ENCODE measurements around the gene COMMD6. TPM values are rescaled to one million over a fixed set of nuclear protein-coding genes. Genes with fewer than 3 reads are reported as not detected.

Gene COMMD6
- total RNA-seq, 2 donors from 2014 or later, result 6.3 to 286 TPM

- Histone ChIP-seq H3K27me3 (no peaks in the 10 kb centered on the region), H3K36me3 (replicated peaks in 1 of 2; ENCODE audit: insufficient read depth in 1 of 2, low read depth in 2 of 2) (no peaks in the 10 kb centered on the region), H3K9me3 (no peaks in the 10 kb centered on the region), H3K27ac (peak within 1 kb of the TSS; percentile 72 to 86 (median 83)), H3K4me1 (peaks cover 25% of the 10 kb centered on the region), H3K4me3 (peak within 1 kb of the TSS; percentile 49 to 98)
- 0 to 1% methylated on average over 44 to 55 of the region's 58 CpGs for WGBS, 2 donors
- intact Hi-C loops (cut with DNase I), result loop anchor here (5.0 kb wide), 1 partner anchor 110 kb away; no protein-coding TSS in a partner anchor
- ATAC-seq (peak; percentile 87), DNase-seq (peak; percentile 83 to 89 (median 86))
- TF ChIP-seq POLR2A (IDR thresholded peaks at IDR 0.05), result peak; percentile 40 to 68 (median 67)
- TF ChIP-seq CTCF (IDR thresholded peaks at IDR 0.05), result peak; percentile 81 to 93 (median 91)
Measured at GRCh38 chr13:75482070-75482819, 55.4 kb downstream of the COMMD6 start, which contains the start of gene TBC1D4. TSS of gene TBC1D4 (minus strand) at chr13:75482169. CDS start at chr13:75481767, 402 bp downstream.

GRCh38 chr13:75481176-75482069 is 56.2 kb downstream of the COMMD6 start:
- peak overlapping the region; percentile 72 to 86 (median 83) for H3K27ac ChIP-seq

GRCh38 chr13:75480671-75481175 is 56.9 kb downstream of the COMMD6 start:
- Histone ChIP-seq H3K4me1 (peaks cover 25% of the 10 kb centered on the region), H3K9me3 (no peaks in the 10 kb centered on the region), H3K4me3 (peak overlapping the region; percentile 49 to 98), H3K36me3 (replicated peaks in 1 of 2; ENCODE audit: insufficient read depth in 1 of 2, low read depth in 2 of 2) (no peaks in the 10 kb centered on the region), H3K27me3 (no peaks in the 10 kb centered on the region), H3K27ac (peak overlapping the region; percentile 72 to 86 (median 83))
- intact Hi-C loops (cut with DNase I), result loop anchor here (5.0 kb wide), 1 partner anchor 108 kb away; no protein-coding TSS in a partner anchor
- TF ChIP-seq POLR2A (IDR thresholded peaks at IDR 0.05) (peak in 2 of 3 donors; percentile 72 to 74), CTCF (IDR thresholded peaks at IDR 0.05) (no peak)
- ATAC-seq (peak; percentile 51), DNase-seq (peak; percentile 80 to 88 (median 84))
- WGBS, 2 donors, result 0 to 1% methylated on average over 20 to 48 of the region's 48 CpGs

More at GRCh38 chr13:75481176-75482069, 56.2 kb downstream of the COMMD6 start:
- WGBS, 2 donors, result 0% methylated on average over 95 of the region's 100 CpGs; no CpG with 5 or more reads in 1 of the 2 donors
- no peak for TF ChIP-seq POLR2A (IDR thresholded peaks at IDR 0.05)
- TF ChIP-seq CTCF (IDR thresholded peaks at IDR 0.05), result peak in 1 of 7 experiments; percentile 1
- DNase-seq (peak; percentile 34 to 54 (median 38)), ATAC-seq (peak; percentile 38)
- intact Hi-C loops (cut with DNase I), result loop anchor here (5.0 kb wide), 1 partner anchor 109 kb away; no protein-coding TSS in a partner anchor
- Histone ChIP-seq H3K4me1 (peaks cover 25% of the 10 kb centered on the region), H3K4me3 (peak overlapping the region; percentile 49 to 98), H3K27me3 (no peaks in the 10 kb centered on the region), H3K36me3 (replicated peaks in 1 of 2; ENCODE audit: insufficient read depth in 1 of 2, low read depth in 2 of 2) (no peaks in the 10 kb centered on the region), H3K9me3 (no peaks in the 10 kb centered on the region)

GRCh38 chr13:75479102-75479740 is 58.4 kb downstream of the COMMD6 start:
- no peaks in the 10 kb centered on the region for H3K36me3 ChIP-seq (replicated peaks in 1 of 2; ENCODE audit: insufficient read depth in 1 of 2, low read depth in 2 of 2)
- ATAC-seq, result no peak
- H3K27me3 ChIP-seq, result no peaks in the 10 kb centered on the region
- no peak overlapping the region for H3K4me3 ChIP-seq
- 58 to 61% methylated on average over 5 of the region's 5 CpGs for WGBS, 2 donors
- peaks cover 20% of the 10 kb centered on the region for H3K4me1 ChIP-seq
- DNase-seq, result no peak
- H3K9me3 ChIP-seq, result no peaks in the 10 kb centered on the region
- intact Hi-C loops (cut with DNase I), result no loop called here
- no peak for TF ChIP-seq CTCF (IDR thresholded peaks at IDR 0.05)
- no peak for TF ChIP-seq POLR2A (IDR thresholded peaks at IDR 0.05)
- no peak overlapping the region for H3K27ac ChIP-seq

Data from body of pancreas (tissue), 4 donors.